Fibroblast of lung (primary cell): ENCODE results near the gene WDSUB1. TPM values are rescaled to one million over a fixed set of nuclear protein-coding genes. Genes with fewer than 3 reads are reported as not detected.

Experiments
- DNase-seq, 2 donors: peaks; one replicate each; pipeline versions ENCODE4 v3.0.0 to v3.0.0-alpha.2; 2010; ENCODE audit warnings: low read depth in 2 of 2
- H2AFZ ChIP-seq: 2 replicates; pipeline ENCODE4 v1.5.1; 2012; ENCODE audit warnings: low read length, control low read depth, inconsistent platforms
- H3K27ac ChIP-seq: 2 replicates; pipeline ENCODE4 v1.5.1; 2011; ENCODE audit warnings: low read length, control low read depth; ENCODE audit not compliant: insufficient read depth
- H3K27me3 ChIP-seq: 2 replicates; pipeline ENCODE4 v1.5.1; 2011; ENCODE audit warnings: mild to moderate bottlenecking, low read length; ENCODE audit not compliant: control insufficient read depth, insufficient read depth
- H3K36me3 ChIP-seq: 2 replicates; pipeline ENCODE4 v1.5.1; 2011; ENCODE audit warnings: low read length; ENCODE audit not compliant: control insufficient read depth, insufficient read depth
- H3K4me1 ChIP-seq: 2 replicates; pipeline ENCODE4 v1.5.1; 2011; ENCODE audit warnings: low read length; ENCODE audit not compliant: control insufficient read depth, insufficient read depth; ENCODE audit errors: extremely low read depth
- H3K4me2 ChIP-seq: 2 replicates; pipeline ENCODE4 v1.5.1; 2011; ENCODE audit warnings: low read length, control low read depth; ENCODE audit not compliant: insufficient read depth; ENCODE audit errors: extremely low read depth
- H3K4me3 ChIP-seq, 4 experiments: fragments of 200-600 bp in 1 of 4; sonication (generic) in 1 of 4; replicated peaks in 1 of 4; 2 replicates each; pipeline ENCODE4 v1.5.1; 2011 to 2016; ENCODE audit warnings: low read length in 4 of 4, low read depth in 3 of 4, mild to moderate bottlenecking in 3 of 4, control low read depth in 2 of 4, inconsistent platforms in 1 of 4, mixed read lengths in 1 of 4; ENCODE audit not compliant: insufficient read depth in 1 of 4; ENCODE audit errors: control extremely low read depth in 1 of 4
- H3K79me2 ChIP-seq: 2 replicates; pipeline ENCODE4 v1.5.1; 2012; ENCODE audit warnings: mild to moderate bottlenecking, low read length, inconsistent platforms; ENCODE audit not compliant: control insufficient read depth, insufficient read depth
- H3K9ac ChIP-seq: 2 replicates; pipeline ENCODE4 v1.5.1; 2011; ENCODE audit warnings: mild to moderate bottlenecking, low read length, control low read depth; ENCODE audit not compliant: insufficient read depth
- H3K9me3 ChIP-seq: 2 replicates; pipeline ENCODE4 v1.5.1; 2012; ENCODE audit warnings: low read depth, low read length; ENCODE audit not compliant: control insufficient read depth, insufficient read depth
- H4K20me1 ChIP-seq: 2 replicates; pipeline ENCODE4 v1.5.1; 2011; ENCODE audit warnings: low read length; ENCODE audit not compliant: control insufficient read depth, insufficient read depth; ENCODE audit errors: extremely low read depth
- CTCF ChIP-seq, 2 donors: IDR thresholded peaks in 1 of 2; conservative IDR thresholded peaks in 1 of 2; 1 replicate in 1 of 2; 2 replicates in 1 of 2; pipeline ENCODE4 v1.5.1; 2011 to 2012; ENCODE audit warnings: low read length in 2 of 2, control low read depth in 1 of 2, inconsistent platforms in 1 of 2, low read depth in 1 of 2, mild to moderate bottlenecking in 1 of 2
- EZH2 ChIP-seq: IDR thresholded peaks from 2 replicates; pipeline ENCODE4 v1.5.1; 2012; ENCODE audit warnings: low read length, control low read depth, mild to moderate bottlenecking; ENCODE audit errors: missing control alignments
- polyA plus RNA-seq, 2 donors: library from polyadenylated mRNA; depleted of rRNA in 1 of 2; stranded (reverse) in 1 of 2; unstranded in 1 of 2; fragments of >200 nt; gene quantifications; 2 replicates each; pipeline ENCODE4 v1.2.1, GENCODE V29; 2011 to 2012; ENCODE audit warnings: missing spikeins in 1 of 2
- total RNA-seq: library from RNA; depleted of rRNA; stranded (reverse); fragments of >200 nt; gene quantifications from 2 replicates; pipeline ENCODE4 v1.2.1, GENCODE V29; 2014

Gene WDSUB1
- total and polyA plus RNA-seq, 2 donors (not counting 1 experiment from before 2014, with no cell fraction given), result 7.5 to 18.3 TPM

GRCh38 chr2:159234868-159235267 lies 51.6 kb downstream of the WDSUB1 start:
- Histone ChIP-seq H3K36me3 (peaks cover 1% of the 10 kb centered on the region), H3K27me3 (no peaks in the 10 kb centered on the region), H3K4me3 (no peak overlapping the region), H3K4me2 (no peak overlapping the region), H3K9me3 (no peaks in the 10 kb centered on the region), H3K4me1 (no peaks in the 10 kb centered on the region), H2AFZ (no peak overlapping the region), H4K20me1 (no peaks in the 10 kb centered on the region), H3K9ac (no peak overlapping the region), H3K27ac (no peak overlapping the region), H3K79me2 (no peaks in the 10 kb centered on the region)
- TF ChIP-seq EZH2, result no peak
- no peak for TF ChIP-seq CTCF (conservative IDR thresholded peaks at IDR 0.05 in 1 of 2, IDR thresholded peaks at IDR 0.05 in 1 of 2; ENCODE audit: low read depth in 1 of 2, low read length in 2 of 2)
- DNase-seq, result no peak

- Histone ChIP-seq H3K79me2 (no peaks in the 10 kb centered on the region), H3K4me3 (no peak overlapping the region), H3K36me3 (no peaks in the 10 kb centered on the region), H3K27ac (no peak overlapping the region), H3K4me2 (no peak overlapping the region), H3K9ac (no peak overlapping the region), H2AFZ (no peak overlapping the region), H3K27me3 (no peaks in the 10 kb centered on the region), H3K9me3 (no peaks in the 10 kb centered on the region), H3K4me1 (no peaks in the 10 kb centered on the region), H4K20me1 (no peaks in the 10 kb centered on the region)
- TF ChIP-seq CTCF (conservative IDR thresholded peaks at IDR 0.05 in 1 of 2, IDR thresholded peaks at IDR 0.05 in 1 of 2; ENCODE audit: low read depth in 1 of 2, low read length in 2 of 2) (no peak), EZH2 (no peak)
- peak in 1 of 2 donors; percentile 13 for DNase-seq
Measured at GRCh38 chr2:159232456-159233170, 53.9 kb downstream of the WDSUB1 start.

GRCh38 chr2:159230145-159230877 lies 56.2 kb downstream of the WDSUB1 start:
- Histone ChIP-seq H3K4me1 (no peaks in the 10 kb centered on the region), H3K79me2 (no peaks in the 10 kb centered on the region), H3K4me3 (no peak overlapping the region), H2AFZ (no peak overlapping the region), H4K20me1 (no peaks in the 10 kb centered on the region), H3K36me3 (peaks cover 2% of the 10 kb centered on the region), H3K4me2 (no peak overlapping the region), H3K9me3 (no peaks in the 10 kb centered on the region), H3K9ac (no peak overlapping the region), H3K27ac (no peak overlapping the region), H3K27me3 (no peaks in the 10 kb centered on the region)
- TF ChIP-seq EZH2, result no peak
- TF ChIP-seq CTCF (conservative IDR thresholded peaks at IDR 0.05 in 1 of 2, IDR thresholded peaks at IDR 0.05 in 1 of 2; ENCODE audit: low read depth in 1 of 2, low read length in 2 of 2), result no peak
- no peak for DNase-seq
